HAP-1 (cell line): Measurements from ENCODE around the gene POLR3K.

ENCODE experiments used
- DNase-seq, 2 experiments: peaks; one replicate each; pipeline ENCODE4 v3.0.0-alpha.2; 2016 to 2020; ENCODE audit warnings: low spot score in 2 of 2
- H3K27me3 ChIP-seq: fragments of 250-450 bp; sonication (Bioruptor Pico); 2 replicates; pipeline ENCODE4 v1.5.1; 2020; ENCODE audit warnings: low read depth, mild to moderate bottlenecking, moderate library complexity
- H3K36me3 ChIP-seq: fragments of 250-450 bp; sonication (Bioruptor Pico); replicated peaks from 2 replicates; pipeline ENCODE4 v1.5.1; 2020; ENCODE audit warnings: mild to moderate bottlenecking
- H3K4me1 ChIP-seq: fragments of 250-450 bp; sonication (Bioruptor Pico); 2 replicates; pipeline ENCODE4 v1.5.1; 2020; ENCODE audit warnings: mild to moderate bottlenecking
- H3K4me3 ChIP-seq: fragments of 250-450 bp; sonication (Bioruptor Pico); 2 replicates; pipeline ENCODE4 v1.5.1; 2020; ENCODE audit warnings: mild to moderate bottlenecking, moderate library complexity
- H3K9me3 ChIP-seq: fragments of 250-450 bp; sonication (Bioruptor Pico); 2 replicates; pipeline ENCODE4 v1.5.1; 2020; ENCODE audit warnings: mild to moderate bottlenecking, moderate library complexity
- in situ Hi-C: fragments of 300-500 bp; cut with MboI; formaldehyde crosslinking; loops from 3 replicates; pipeline ENCODE4 v1.14.3; 2020; ENCODE audit warnings: low sequenced_read_pairs, inconsistent platforms, mixed read lengths

The POLR3K gene

DNA sequence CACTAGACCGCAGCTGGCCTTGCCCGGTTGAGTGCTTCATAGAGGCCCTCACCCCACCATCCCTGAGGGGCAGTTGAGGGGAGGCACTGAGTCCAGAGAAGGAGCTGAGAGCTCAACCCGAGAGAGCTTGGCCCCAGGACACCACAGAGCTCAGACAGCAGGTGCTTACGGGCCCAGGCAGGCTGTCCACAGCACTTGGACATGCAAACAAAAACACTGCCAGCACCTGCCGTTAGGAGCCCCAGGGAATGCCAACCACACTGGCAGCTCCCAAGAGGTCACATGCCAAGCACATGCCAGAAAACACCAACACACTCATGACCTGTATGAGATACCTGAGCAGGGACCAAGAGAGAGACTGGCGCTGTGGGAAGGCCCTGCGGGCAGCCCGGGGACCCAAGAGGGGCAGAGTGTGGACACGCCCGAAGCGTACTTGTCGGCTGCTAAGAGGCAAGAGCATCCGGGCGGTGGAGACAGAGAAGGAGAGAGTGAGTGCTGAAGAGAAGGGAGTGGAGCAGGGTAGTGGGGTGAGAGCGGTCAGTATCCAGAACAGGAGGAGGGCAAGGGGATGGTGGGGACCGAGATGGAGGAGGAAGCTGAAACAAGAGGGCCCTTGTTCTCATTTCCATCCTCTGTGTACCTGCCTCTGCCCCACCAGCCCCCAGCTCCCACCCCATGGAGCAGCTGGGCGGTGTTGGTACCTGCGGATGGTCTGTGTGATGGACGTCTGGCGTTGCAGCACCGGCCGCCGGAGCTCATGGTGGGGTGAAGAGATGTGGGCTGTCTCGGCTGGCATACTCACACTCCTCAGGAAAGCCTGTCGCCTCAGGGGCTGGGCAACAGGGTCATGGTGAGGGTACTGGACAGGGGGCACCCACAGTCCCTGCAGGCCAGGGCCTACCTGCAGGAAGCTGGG lies 10.8 kb upstream of the POLR3K start:
- Histone ChIP-seq H3K9me3 (no peaks in the 10 kb centered on the region), H3K36me3 (peaks cover 22% of the 10 kb centered on the region), H3K4me1 (no peaks in the 10 kb centered on the region), H3K27me3 (no peaks in the 10 kb centered on the region), H3K4me3 (no peak overlapping the region)
- DNase-seq = no peak
- in situ Hi-C loops = no loop called here

DNA sequence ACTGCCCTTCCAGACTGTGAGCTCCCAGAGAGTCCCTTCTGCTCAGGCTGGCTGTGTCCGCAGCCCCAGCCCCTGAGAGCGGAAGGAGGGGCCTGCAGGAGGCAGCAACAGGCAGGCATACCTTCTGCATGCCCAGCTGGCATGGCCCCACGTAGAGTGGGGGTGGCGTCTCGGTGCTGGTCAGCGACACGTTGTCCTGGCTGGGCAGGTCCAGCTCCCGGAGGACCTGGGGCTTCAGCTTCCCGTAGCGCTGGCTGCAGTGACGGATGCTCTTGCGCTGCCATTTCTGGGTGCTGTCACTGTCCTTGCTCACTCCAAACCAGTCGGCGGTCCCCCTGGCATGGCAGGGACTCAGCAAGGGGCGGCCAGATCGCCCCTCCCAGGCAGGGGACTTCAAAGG lies 10.1 kb upstream of the POLR3K start:
- in situ Hi-C loops = no loop called here
- no peaks in the 10 kb centered on the region for H3K4me1 ChIP-seq
- H3K36me3 ChIP-seq = peaks cover 30% of the 10 kb centered on the region

DNA sequence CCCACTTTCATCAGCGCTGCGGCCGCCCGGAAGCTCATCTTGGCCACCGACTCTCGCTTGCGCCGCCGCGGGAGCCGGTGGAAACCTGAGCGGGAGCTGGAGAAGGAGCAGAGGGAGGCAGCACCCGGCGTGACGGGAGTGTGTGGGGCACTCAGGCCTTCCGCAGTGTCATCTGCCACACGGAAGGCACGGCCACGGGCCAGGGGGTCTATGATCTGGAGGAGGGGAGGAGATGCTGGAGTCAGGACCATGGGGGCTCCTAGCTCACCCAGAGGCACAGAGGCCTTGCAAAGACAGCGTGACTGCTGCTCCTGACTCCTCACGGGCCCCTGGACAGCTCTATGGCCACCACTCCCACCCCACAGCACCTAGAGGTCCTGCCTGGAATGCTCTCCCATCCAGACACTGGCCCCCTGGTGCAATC lies 9.6 kb upstream of the POLR3K start:
- DNase-seq = no peak
- Histone ChIP-seq H3K36me3 (peaks cover 33% of the 10 kb centered on the region), H3K27me3 (no peaks in the 10 kb centered on the region), H3K9me3 (no peaks in the 10 kb centered on the region), H3K4me1 (no peaks in the 10 kb centered on the region), H3K4me3 (no peak overlapping the region)
- in situ Hi-C loops = no loop called here

More for the DNA sequence above, 10.1 kb upstream of the POLR3K start:
- DNase-seq = no peak
- Histone ChIP-seq H3K9me3 (no peaks in the 10 kb centered on the region), H3K4me3 (no peak overlapping the region), H3K27me3 (no peaks in the 10 kb centered on the region)

DNA sequence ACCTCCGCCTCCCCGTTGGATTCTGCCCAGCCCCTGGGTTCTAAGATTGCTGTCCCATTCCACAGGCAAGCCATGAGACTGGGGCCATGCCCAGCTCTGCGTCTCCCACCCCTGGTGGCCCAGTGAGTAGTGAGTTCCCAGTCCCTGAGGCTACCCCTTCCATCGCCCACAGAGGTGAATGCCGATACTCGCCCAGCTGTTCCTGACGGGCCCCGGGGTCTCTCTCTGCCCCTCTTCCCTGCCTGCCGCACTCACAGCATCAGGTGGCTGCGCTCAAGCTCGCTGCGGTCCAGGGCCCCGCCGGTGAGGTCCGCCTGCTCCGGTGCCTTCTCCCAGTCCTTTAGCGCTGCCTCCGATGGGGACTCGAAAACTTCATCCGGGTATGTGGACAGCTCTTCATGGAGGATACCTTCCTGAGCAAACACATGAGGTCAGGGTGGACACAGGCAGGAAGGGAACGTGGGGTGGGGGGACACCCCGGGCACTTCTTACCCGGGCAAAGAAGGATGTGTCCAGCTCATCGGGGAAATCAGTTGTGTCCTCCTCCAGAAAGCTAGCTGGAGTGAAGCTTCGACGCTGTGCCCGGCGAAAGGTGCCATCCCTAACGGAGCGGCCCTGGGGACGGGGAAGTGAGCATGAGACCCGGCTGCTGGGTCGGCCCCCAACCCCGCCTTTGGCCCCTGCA lies 9.0 kb upstream of the POLR3K start:
- Histone ChIP-seq H3K36me3 (peaks cover 39% of the 10 kb centered on the region), H3K4me3 (no peak overlapping the region), H3K4me1 (no peaks in the 10 kb centered on the region), H3K27me3 (no peaks in the 10 kb centered on the region), H3K9me3 (no peaks in the 10 kb centered on the region)
- DNase-seq = no peak
- in situ Hi-C loops = no loop called here

DNA sequence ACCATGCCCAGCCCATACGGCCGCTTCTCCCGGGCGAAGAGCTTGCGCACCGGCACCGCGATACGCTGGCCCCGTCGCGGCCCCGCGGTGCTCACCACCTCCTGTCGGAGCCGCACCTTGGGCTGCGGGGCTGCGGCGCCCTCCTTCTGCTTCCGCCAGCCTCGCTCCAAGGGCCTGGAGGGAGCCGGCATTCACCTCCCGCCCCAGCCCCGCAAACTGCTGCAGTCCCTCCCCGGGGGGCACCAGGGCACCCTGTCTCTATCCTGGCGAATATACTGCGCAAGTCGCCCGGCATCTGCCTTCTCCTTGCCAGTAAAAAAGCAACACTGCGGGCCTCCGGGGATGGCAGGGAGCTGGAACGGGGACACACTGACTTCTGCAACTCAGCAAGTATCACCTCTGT lies 8.5 kb upstream of the POLR3K start:
- Histone ChIP-seq H3K27me3 (no peaks in the 10 kb centered on the region), H3K36me3 (peaks cover 44% of the 10 kb centered on the region)
- in situ Hi-C loops = no loop called here

DNA sequence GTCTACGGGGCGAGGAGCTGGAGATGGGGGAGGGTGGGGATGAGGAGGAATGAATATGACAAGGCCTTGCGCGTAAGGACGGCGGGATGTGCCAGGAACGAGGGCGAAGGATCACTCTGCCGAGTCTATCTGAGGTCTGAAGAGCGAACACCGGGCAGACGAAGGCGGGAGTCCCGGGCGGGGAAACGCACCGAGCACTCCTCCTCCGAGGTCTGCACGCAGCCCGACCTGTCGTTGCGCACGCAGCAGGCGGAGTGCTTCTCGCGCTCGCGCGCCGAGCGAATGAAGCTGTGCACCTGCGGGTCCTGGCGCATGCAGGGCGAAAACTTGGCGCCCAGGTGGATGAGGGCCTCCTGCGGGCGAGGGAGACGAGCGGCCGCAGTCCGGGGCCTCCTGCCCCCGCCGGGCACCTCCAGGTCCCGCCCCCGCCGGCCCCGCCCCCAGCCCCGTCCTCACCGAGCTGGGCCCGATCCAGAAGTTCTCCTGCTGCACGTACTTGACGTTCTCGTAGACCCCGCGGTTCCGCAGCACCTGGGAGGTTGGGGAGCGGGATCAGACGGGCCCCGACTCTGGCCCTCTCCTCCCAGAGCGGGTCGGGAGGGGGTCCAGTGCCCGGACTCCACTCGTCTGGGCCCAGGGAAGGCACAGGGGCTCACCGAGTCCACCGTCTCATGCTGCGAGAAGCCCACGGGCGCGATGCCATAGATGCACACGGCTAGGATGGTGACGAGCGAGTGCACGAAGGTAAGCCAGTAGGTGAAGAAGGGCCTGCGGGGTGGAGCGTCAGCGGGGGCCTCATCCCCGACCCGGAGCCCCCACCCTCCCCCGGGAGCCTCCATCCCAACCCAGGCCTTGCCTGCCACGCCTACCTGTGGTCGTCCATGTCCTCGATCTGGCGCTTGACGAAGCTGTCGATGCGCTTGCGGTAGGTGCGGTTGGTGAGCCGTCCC lies 7.8 kb upstream of the POLR3K start:
- in situ Hi-C loops = no loop called here
- H3K9me3 ChIP-seq = no peaks in the 10 kb centered on the region
- peaks cover 51% of the 10 kb centered on the region for H3K36me3 ChIP-seq
- H3K27me3 ChIP-seq = no peaks in the 10 kb centered on the region
- no peak for DNase-seq
- no peak overlapping the region for H3K4me3 ChIP-seq
- no peaks in the 10 kb centered on the region for H3K4me1 ChIP-seq

More for the DNA sequence above, 8.5 kb upstream of the POLR3K start:
- H3K9me3 ChIP-seq = no peaks in the 10 kb centered on the region
- no peak for DNase-seq
- H3K4me1 ChIP-seq = no peaks in the 10 kb centered on the region
- H3K4me3 ChIP-seq = no peak overlapping the region

DNA sequence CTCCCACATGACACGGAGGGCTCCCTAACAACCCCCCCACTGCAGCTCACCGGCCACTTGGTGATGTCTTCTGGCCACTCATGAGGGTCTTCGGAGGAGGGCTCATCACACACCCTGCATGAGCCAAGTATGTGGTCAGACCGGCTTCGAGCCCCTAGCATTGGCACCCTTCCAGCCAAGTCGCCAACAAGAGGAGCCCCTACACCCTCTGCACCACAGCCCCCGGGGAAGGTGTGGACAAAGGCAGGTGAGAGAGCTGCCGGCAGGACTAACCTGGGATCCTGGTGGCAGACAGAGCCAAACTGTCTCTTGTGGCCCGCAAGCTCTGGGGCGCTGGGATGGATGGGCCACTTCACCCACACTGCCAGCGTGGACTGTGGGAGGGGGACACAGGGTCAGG lies 6.8 kb upstream of the POLR3K start:
- peaks cover 61% of the 10 kb centered on the region for H3K36me3 ChIP-seq
- in situ Hi-C loops = no loop called here
- H3K9me3 ChIP-seq = no peaks in the 10 kb centered on the region
- DNase-seq = no peak
- no peak overlapping the region for H3K4me3 ChIP-seq
- no peaks in the 10 kb centered on the region for H3K27me3 ChIP-seq
- no peaks in the 10 kb centered on the region for H3K4me1 ChIP-seq

DNA sequence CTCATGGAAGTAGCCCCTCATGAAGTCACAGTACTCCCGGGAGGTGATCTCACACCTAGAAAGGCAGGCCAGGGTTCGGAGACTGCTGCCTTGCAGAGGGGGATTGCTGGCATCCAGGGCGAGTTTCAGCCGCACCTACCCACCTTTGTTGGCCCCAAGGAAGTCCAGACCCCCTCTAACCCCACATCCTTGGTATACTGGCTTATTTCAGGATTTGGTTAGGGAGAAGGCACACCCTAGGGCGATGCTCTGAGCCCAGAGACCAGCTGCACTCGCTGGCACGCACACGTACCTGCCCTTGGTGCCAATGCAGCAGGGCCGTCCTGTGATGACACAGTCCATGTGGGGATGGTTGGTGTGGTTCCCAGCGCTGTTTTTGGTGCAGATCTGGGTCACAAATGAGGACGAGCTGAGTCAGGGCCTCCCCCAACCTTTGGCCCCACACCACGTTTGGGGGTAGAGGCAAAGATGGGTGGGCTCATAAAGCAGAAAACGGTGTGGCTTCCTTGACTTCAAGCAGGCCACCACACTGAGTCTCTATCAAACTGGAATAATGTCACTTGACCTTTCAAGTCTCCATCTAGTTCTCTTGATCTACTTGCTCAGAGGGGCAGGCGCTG lies 6.1 kb upstream of the POLR3K start:
- no peak for DNase-seq
- Histone ChIP-seq H3K4me1 (peaks cover 3% of the 10 kb centered on the region), H3K36me3 (peaks cover 67% of the 10 kb centered on the region), H3K9me3 (no peaks in the 10 kb centered on the region), H3K4me3 (no peak overlapping the region), H3K27me3 (no peaks in the 10 kb centered on the region)
- in situ Hi-C loops = no loop called here

DNA sequence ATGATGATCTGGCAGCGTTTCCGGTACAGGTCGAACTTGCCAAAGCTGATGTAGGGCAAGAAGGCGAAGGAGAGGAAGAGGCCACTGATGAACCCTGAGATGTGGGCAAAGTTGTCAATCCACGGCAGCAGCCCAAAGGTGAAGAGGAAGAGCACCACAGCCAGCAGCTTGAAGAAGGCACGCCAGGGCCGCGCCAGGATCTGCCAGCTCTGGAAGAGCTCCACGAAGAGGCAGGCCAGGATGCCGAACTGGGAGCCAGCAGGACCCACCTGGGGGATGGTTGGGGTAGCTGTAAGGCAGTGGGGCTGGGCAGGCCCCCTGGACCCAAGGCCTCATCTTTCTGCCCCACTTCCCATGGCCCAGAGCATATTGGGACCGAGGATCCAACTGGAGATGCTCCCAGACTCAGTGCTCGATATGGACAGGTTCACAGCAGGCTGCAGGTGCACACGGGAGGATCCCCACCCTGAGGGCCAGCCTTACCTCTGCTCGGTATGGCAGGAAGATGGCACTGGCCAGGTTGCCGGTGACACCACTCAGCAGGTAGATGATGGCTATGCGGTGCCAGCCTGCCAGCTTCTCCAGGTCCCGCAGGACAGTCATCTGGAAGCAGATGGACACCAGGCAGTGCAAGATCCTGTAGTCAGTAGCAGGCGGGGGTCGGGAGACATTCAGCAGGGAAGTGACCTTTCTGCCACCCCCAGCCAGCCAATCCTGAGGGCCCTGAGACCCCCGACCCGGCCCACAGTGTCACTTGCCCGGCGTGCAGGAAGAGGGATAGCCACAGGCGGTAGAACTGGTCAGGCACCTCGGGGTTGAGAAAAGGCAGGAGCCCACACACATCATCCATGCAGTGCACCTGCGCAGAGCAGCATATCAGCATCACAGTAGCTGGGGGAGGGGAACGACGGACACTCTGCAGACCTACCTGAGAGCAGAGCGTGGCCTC lies 5.4 kb upstream of the POLR3K start:
- no peak for DNase-seq
- in situ Hi-C loops = no loop called here
- H3K4me1 ChIP-seq = peaks cover 8% of the 10 kb centered on the region
- no peaks in the 10 kb centered on the region for H3K27me3 ChIP-seq
- H3K9me3 ChIP-seq = no peaks in the 10 kb centered on the region; the same call in 1 of the 2 replicates
- no peak overlapping the region for H3K4me3 ChIP-seq
- peaks cover 71% of the 10 kb centered on the region for H3K36me3 ChIP-seq

DNA sequence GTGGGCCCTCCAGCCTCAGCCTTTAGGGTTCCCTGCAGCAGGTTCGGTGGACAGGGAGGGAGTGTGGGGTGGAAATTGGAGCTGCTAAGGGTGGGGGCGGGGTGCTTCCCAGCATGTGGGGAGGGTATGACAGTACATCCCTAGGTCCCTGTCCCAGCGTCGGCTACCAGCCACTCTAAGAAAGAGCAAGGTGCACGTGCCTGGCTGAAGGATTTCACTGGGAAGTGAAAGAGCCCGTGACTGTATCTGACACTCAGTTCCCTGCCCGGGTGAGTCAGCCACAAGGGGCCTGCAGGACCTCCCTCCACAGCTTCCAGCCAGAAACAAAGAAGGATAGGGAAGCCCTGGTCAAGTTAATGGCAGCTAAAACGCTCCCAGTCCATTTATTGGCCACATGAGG lies 4.3 kb upstream of the POLR3K start:
- peaks cover 8% of the 10 kb centered on the region for H3K4me1 ChIP-seq
- H3K27me3 ChIP-seq = no peaks in the 10 kb centered on the region
- in situ Hi-C loops = no loop called here
- no peak for DNase-seq
- peaks cover 71% of the 10 kb centered on the region for H3K36me3 ChIP-seq
- H3K9me3 ChIP-seq = no peaks in the 10 kb centered on the region; the same call in 1 of the 2 replicates
- no peak overlapping the region for H3K4me3 ChIP-seq

DNA sequence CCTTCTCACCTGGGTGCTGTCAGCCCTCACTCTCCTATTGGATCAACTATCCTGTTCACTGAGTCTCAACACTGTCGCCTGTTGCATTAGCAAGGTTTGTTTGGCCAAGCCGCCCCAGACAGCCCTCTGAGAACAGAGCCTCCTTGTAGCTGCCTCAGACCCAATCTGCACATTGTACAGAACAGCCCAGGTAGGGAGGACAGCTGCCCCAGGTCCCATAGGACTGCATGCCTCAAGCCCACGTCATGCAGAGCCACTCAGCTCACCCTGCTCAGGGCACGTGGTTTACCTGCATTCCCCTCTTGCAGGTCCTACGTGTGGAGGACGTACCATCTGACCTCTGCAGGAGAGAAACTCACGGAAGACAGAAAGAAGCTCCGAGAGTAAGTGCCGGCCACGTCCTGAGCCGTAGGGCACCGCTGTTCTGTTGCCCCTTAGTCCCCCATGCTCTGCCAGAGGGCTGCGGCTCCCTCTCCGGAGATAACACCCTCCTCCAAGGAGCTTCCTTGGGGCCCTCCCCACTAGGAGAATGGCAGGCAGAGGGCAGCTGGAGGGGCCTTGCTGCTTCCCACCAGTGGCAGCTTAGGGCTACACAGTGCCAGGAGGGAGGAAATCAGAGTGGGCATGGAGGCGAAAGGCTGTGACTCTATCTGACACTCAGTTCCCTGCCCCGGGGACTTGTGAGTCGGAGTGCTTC lies 3.0 kb upstream of the POLR3K start:
- H3K36me3 ChIP-seq = peaks cover 67% of the 10 kb centered on the region
- peaks cover 9% of the 10 kb centered on the region for H3K4me1 ChIP-seq
- H3K4me3 ChIP-seq = no peak overlapping the region
- DNase-seq = no peak
- H3K27me3 ChIP-seq = no peaks in the 10 kb centered on the region
- no peaks in the 10 kb centered on the region; the same call in 1 of the 2 replicates for H3K9me3 ChIP-seq
- in situ Hi-C loops = no loop called here

DNA sequence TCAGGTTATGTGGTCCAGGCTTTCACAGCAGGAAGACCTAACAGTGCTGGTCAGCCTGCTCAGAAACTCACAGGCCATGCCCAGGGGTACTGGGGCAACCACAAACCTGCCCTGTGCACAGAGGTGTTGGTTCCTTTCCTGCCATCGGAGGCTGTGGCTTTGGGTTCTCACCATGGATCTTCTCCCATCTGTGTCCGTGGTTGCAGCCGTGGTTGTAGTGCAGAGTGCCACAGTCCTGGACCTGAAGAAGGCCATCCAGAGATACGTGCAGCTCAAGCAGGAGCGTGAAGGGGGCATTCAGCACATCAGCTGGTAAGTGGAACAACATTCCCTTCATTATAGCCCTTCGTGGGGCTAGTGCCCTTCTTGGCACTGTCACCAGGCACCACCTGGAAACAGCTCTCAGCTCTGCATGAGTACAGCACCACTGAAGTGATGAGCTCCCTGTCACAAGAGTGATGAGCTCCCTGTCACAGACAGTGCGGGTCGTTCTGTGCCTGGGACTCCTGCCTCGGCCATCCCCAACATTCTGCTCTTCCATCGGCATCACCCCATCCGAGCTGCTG lies 2.2 kb upstream of the POLR3K start:
- Histone ChIP-seq H3K4me3 (no peak overlapping the region), H3K9me3 (no peaks in the 10 kb centered on the region; the same call in 1 of the 2 replicates), H3K36me3 (peaks cover 71% of the 10 kb centered on the region), H3K4me1 (peaks cover 12% of the 10 kb centered on the region), H3K27me3 (no peaks in the 10 kb centered on the region)
- no peak for DNase-seq
- in situ Hi-C loops = no loop called here
